GM12878 (cell line): Measurements from ENCODE around the gene RASGRP2. TPM values are rescaled to one million over a fixed set of nuclear protein-coding genes. Genes with fewer than 3 reads are reported as not detected.
A peak's percentile ranks its signal among the peaks of the same experiment; 100 is the strongest.

Experiments used
- ATAC-seq: fragments of 200-7000 bp; cut with Tn5 transposase; 3 replicates; pipeline ENCODE4 v1.9.1; 2020; ENCODE audit warnings: mild to moderate bottlenecking, moderate library complexity
- BruUV-seq: library from RNA; stranded (reverse); fragments of 400-500 nt; replicated peaks from 2 replicates; lab custom pipeline; 2021; lab: Mats Ljungman, UMichigan
- CTCF ChIA-PET: fragments of 300-600 bp; sonication (Branson Sonifier 250); formaldehyde crosslinking; extraction: SDS; loops from one replicate; lab custom pipeline; 2021; ENCODE audit warnings: inconsistent platforms; lab: Yijun Ruan, JAX
- POLR2A ChIA-PET: fragments of 350-600 bp; formaldehyde crosslinking; extraction: SDS; loops from one replicate; lab custom pipeline; 2021; ENCODE audit warnings: inconsistent platforms; lab: Charles Lee
- RAD21 ChIA-PET: fragments of 300-600 bp; sonication (Branson Sonifier 250); formaldehyde crosslinking; loops from one replicate; lab custom pipeline; 2023; ENCODE audit warnings: antibody characterized with exemption; ENCODE audit not compliant: unreplicated experiment; lab: Charles Lee
- SMC1A ChIA-PET: fragments of 300-600 bp; sonication (Branson Sonifier 250); formaldehyde crosslinking; loops from one replicate; lab custom pipeline; 2023; ENCODE audit not compliant: unreplicated experiment, uncharacterized antibody; lab: Charles Lee
- DNase-seq: peaks from one replicate; pipeline ENCODE4 v3.0.0-alpha.2; 2011; ENCODE audit warnings: low read depth, low spot score
- FAIRE-seq: peaks from 3 replicates; lab custom pipeline; 2011; peaks lifted over from hg19 to GRCh38; lab: Jason Lieb, UNC
- H2AFZ ChIP-seq: 2 replicates; pipeline ENCODE4 v1.6.0; 2011; ENCODE audit warnings: low read depth, low read length, control low read depth; ENCODE audit not compliant: control insufficient read depth
- H3K27ac ChIP-seq: 2 replicates; pipeline ENCODE4 v1.5.1; 2011; ENCODE audit warnings: control low read depth; ENCODE audit not compliant: control insufficient read depth, insufficient read depth
- H3K27me3 ChIP-seq, 2 experiments: replicated peaks in 1 of 2; 2 replicates each; pipeline versions ENCODE4 v1.6.0 to v1.6.1; 2011; ENCODE audit warnings: low read length in 1 of 2; ENCODE audit not compliant: control insufficient read depth in 2 of 2, insufficient read depth in 2 of 2
- H3K36me3 ChIP-seq, 2 experiments: 2 replicates each; pipeline ENCODE4 v1.5.1; 2011; ENCODE audit warnings: low read length in 1 of 2; ENCODE audit not compliant: control insufficient read depth in 2 of 2, insufficient read depth in 2 of 2
- H3K4me1 ChIP-seq: 2 replicates; pipeline ENCODE4 v1.6.1; 2011; ENCODE audit warnings: mild to moderate bottlenecking, low read length, moderate library complexity, mixed read lengths; ENCODE audit not compliant: control insufficient read depth, insufficient read depth
- H3K4me2 ChIP-seq: 2 replicates; pipeline ENCODE4 v1.6.0; 2011; ENCODE audit warnings: control low read depth; ENCODE audit not compliant: control insufficient read depth, insufficient read depth
- H3K4me3 ChIP-seq: fragments of 200-600 bp; sonication (generic); 2 replicates; pipeline ENCODE4 v1.5.1; 2016
- H3K79me2 ChIP-seq: 2 replicates; pipeline ENCODE4 v1.6.0; 2011; ENCODE audit warnings: low read length; ENCODE audit not compliant: control insufficient read depth, insufficient read depth
- H3K9ac ChIP-seq: 2 replicates; pipeline ENCODE4 v1.8.0; 2011; ENCODE audit warnings: low read length, control low read depth, mixed read lengths; ENCODE audit not compliant: control insufficient read depth, insufficient read depth
- H3K9me3 ChIP-seq: replicated peaks from 3 replicates; pipeline ENCODE4 v1.5.1; 2011; ENCODE audit warnings: mild to moderate bottlenecking, low read length; ENCODE audit not compliant: control insufficient read depth, insufficient read depth
- H4K20me1 ChIP-seq: 2 replicates; pipeline ENCODE4 v1.6.0; 2011; ENCODE audit not compliant: control insufficient read depth, insufficient read depth
- ATF7 ChIP-seq: fragments of 450-650 bp; IDR thresholded peaks from 2 replicates; pipeline ENCODE4 v1.6.1; 2016; ENCODE audit warnings: low read depth, mild to moderate bottlenecking
- BACH1 ChIP-seq: fragments of 450-650 bp; IDR thresholded peaks from 2 replicates; pipeline ENCODE4 v1.6.1; 2017; ENCODE audit warnings: mild to moderate bottlenecking, borderline replicate concordance
- GATAD2B ChIP-seq: fragments of 450-650 bp; conservative IDR thresholded peaks from 2 replicates; pipeline ENCODE4 v1.6.1; 2017; ENCODE audit warnings: low read depth, mild to moderate bottlenecking, moderate library complexity
- IKZF1 ChIP-seq: fragments of 450-650 bp; conservative IDR thresholded peaks from 2 replicates; pipeline ENCODE4 v1.6.1; 2017; ENCODE audit warnings: antibody characterized with exemption, mild to moderate bottlenecking
- POLR2A ChIP-seq: IDR thresholded peaks from 2 replicates; pipeline ENCODE4 v1.6.1; 2011; ENCODE audit warnings: low read depth, mild to moderate bottlenecking, low read length
- POLR2AphosphoS5 ChIP-seq: IDR thresholded peaks from 2 replicates; pipeline ENCODE4 v1.6.1; 2011; ENCODE audit warnings: mild to moderate bottlenecking, low read length, inconsistent platforms
- SMAD5 ChIP-seq: IDR thresholded peaks from 2 replicates; pipeline ENCODE4 v1.6.1; 2016; ENCODE audit warnings: antibody characterized with exemption, low read depth
- SRF ChIP-seq, 2 experiments: IDR thresholded peaks; 2 replicates each; pipeline ENCODE4 v1.6.1; 2011; ENCODE audit warnings: low read depth in 2 of 2, low read length in 2 of 2, mild to moderate bottlenecking in 1 of 2, moderate library complexity in 1 of 2
- WGBS: methylation state at CpG from one replicate; pipeline ENCODE4 v1.1.6; 2016; ENCODE audit warnings: low lambda C conversion rate; ENCODE audit not compliant: insufficient replicate concordance, insufficient coverage; ENCODE audit errors: missing lambda C conversion rate; 5-methylcytosine and 5-hydroxymethylcytosine counted together
- in situ Hi-C: fragments of 300-500 bp; cut with MboI; formaldehyde crosslinking; loops from 9 replicates; pipeline ENCODE4 v1.14.3; 2018; ENCODE audit warnings: mixed read lengths
- intact Hi-C: fragments of 100-400 bp; cut with micrococcal nuclease; formaldehyde crosslinking; loops from one replicate; pipeline ENCODE4 v1.14.2; 2022; ENCODE audit not compliant: unreplicated experiment
- polyA plus RNA-seq, 11 experiments: library from polyadenylated mRNA; depleted of rRNA in 4 of 11; unstranded in 6 of 11; stranded (reverse) in 5 of 11; fragments of >200 nt; fragmentation: Nextera tagmentation in 4 of 11; fragmentation: Illumina TruSeq in 1 of 11; extraction: Ambion mirVana in 4 of 11; extraction: Trizol in 1 of 11; gene quantifications; 1 replicate in 1 of 11; 2 replicates in 10 of 11; pipeline versions ENCODE4 v1.2.1 to v1.2.3, GENCODE V29; 2011 to 2016; ENCODE audit warnings: inconsistent platforms in 2 of 11, missing spikeins in 2 of 11, low read depth in 1 of 11
- total RNA-seq, 4 experiments: library from RNA; depleted of rRNA in 3 of 4; stranded (reverse); fragments of >200 nt in 3 of 4; fragmentation: Illumina TruSeq in 1 of 4; extraction: Trizol in 1 of 4; gene quantifications; 2 replicates each; pipeline versions ENCODE4 v1.2.1 to v1.2.3, GENCODE V29; 2013 to 2021
- TF ChIP-seq, protein P1 (sequence below): fragments of 450-650 bp; IDR thresholded peaks from 2 replicates; pipeline ENCODE4 v1.6.1; 2017; ENCODE audit warnings: mild to moderate bottlenecking
- TF ChIP-seq, protein P2 (sequence below), 3 experiments: IDR thresholded peaks in 2 of 3; conservative IDR thresholded peaks in 1 of 3; 2 replicates each; pipeline ENCODE4 v1.5.1; 2011; ENCODE audit warnings: low read depth in 3 of 3, low read length in 3 of 3, mild to moderate bottlenecking in 3 of 3, control low read depth in 2 of 3, moderate library complexity in 2 of 3, inconsistent platforms in 1 of 3, mixed read lengths in 1 of 3; ENCODE audit not compliant: control insufficient read depth in 2 of 3, insufficient read depth in 1 of 3; ENCODE audit errors: extremely low read depth in 1 of 3

Gene RASGRP2
- total and polyA plus RNA-seq, 10 of the 15 experiments (the other 5 are each of a cell fraction or from before 2014, with no cell fraction given), result 0.26 to 9.0 (median 5.4) TPM

DNA sequence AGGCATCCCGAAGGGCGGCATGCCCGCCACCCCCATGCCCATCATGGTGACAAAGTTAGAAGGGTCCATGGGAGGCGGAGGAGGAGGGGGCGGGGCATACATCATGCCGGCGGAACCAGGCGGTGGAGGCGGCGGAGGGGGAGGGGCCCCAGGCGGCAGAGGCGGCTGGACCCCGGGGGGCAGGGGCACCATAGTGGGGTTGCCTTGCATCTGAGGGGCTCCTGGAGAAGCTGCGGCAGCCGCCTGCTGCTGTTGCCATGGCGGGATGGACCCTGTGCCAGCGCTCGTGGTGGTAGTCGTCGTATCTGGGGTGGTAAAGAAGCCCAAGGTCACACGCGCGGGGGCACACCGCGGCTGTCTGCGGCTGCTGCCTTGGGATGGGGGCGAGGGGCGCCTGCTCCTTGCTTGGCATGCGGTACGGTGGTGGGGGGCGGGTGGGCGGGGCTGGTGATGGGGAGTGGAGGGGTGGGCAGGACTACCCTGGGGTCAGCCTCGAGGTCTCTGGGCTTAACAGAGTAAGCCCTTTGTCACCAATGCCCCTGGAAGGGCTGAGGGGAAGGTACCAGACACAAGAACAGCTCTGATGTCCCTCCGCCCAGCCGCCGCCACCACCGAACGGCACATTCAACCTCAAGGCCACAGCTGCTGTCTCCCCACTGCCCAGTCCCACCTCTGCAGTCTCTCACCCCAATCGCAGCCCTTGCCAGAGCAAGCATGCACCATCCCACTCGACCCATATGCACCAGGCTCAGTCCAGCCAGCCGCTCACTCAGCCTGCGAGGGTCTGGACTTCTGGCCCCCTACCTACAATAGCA is 22.1 kb upstream of the RASGRP2 start:
- Histone ChIP-seq H3K9me3 (no peaks in the 10 kb centered on the region), H3K4me2 (no peak overlapping the region), H3K27ac (no peak overlapping the region), H3K4me3 (no peak overlapping the region), H2AFZ (no peak overlapping the region), H3K9ac (no peak overlapping the region), H3K79me2 (peaks cover 14% of the 10 kb centered on the region), H3K27me3 (no peaks in the 10 kb centered on the region), H4K20me1 (peaks cover 23% of the 10 kb centered on the region), H3K36me3 (peaks cover 52 to 54% of the 10 kb centered on the region in 2 experiments), H3K4me1 (peaks cover 17% of the 10 kb centered on the region)
- 97% methylated on average over 21 of the region's 42 CpGs for WGBS
- no peak for ATAC-seq
- ChIA-PET CTCF (interaction anchor here (1.6 kb wide), 1 partner anchor 27 kb away, joined by 3 read pairs; no protein-coding TSS in a partner anchor), SMC1A (no interaction called here), RAD21 (no interaction called here), POLR2A (interaction anchor here (0.6 kb wide), 1 partner anchor 32 kb away, joined by 6 read pairs; no protein-coding TSS in a partner anchor)
- intact Hi-C loops, result loop anchor here (2.0 kb wide), 1 partner anchor 23 kb away; no protein-coding TSS in a partner anchor
- BruUV-seq, result no TSS peak
- FAIRE-seq, result no peak
- DNase-seq, result no peak
- no peak for TF ChIP-seq ATF7
- no peak for TF ChIP-seq IKZF1
- TF ChIP-seq BACH1, result peak; percentile 60; the same call in 1 of the 2 replicates
- no peak for TF ChIP-seq SMAD5
- TF ChIP-seq POLR2A, result peak; percentile 48; the same call in 1 of the 2 replicates
- in situ Hi-C loops, result no loop called here

DNA sequence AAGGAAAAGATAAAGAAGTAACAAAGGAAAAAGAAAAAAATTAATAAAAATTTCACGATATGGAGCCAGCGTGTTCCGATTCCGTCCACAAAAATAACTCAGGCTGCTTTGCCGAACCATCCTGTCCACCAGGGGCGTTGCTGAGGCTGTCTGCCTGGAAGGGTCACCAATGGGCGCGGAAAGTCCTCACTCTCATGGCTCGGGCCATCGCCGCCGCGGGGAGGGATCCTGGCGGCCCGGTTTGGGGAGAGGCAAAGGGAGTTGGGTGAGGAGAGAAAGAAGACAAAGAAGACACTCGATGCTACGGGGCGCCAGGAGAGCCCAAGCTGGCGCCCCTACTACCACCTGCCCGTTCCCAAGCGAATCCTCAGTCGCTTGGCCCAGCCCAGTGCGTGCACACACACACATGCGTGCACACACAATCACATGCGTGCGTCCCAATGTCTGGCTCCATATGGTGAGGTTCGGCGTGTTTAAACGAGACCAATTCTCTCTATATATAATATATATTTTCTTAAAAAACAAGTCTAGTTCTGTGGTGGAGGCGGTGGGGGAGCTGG is 21.4 kb upstream of the RASGRP2 start:
- peaks cover 19% of the 10 kb centered on the region for H4K20me1 ChIP-seq
- no peak for DNase-seq
- ChIA-PET POLR2A (interaction anchor here (0.6 kb wide), 1 partner anchor 33 kb away, joined by 6 read pairs; no protein-coding TSS in a partner anchor), RAD21 (no interaction called here), CTCF (interaction anchor here (1.0 to 2.5 kb wide), 4 partner anchors 10 to 77 kb away, joined by 3 to 16 read pairs (median 6); partner anchors contain the start of gene RASGRP2), SMC1A (no interaction called here)
- H3K36me3 ChIP-seq, result peaks cover 47% of the 10 kb centered on the region in 2 experiments
- no peak overlapping the region for H3K4me3 ChIP-seq
- 97% methylated on average over 30 of the region's 30 CpGs for WGBS
- H2AFZ ChIP-seq, result no peak overlapping the region
- FAIRE-seq, result no peak
- no TSS peak for BruUV-seq
- intact Hi-C loops (no loop called here), in situ Hi-C loops (no loop called here)
- peaks cover 17% of the 10 kb centered on the region for H3K4me1 ChIP-seq
- ATAC-seq, result no peak
- no peak overlapping the region for H3K27ac ChIP-seq
- H3K9me3 ChIP-seq, result no peaks in the 10 kb centered on the region
- H3K9ac ChIP-seq, result no peak overlapping the region
- no peak overlapping the region for H3K4me2 ChIP-seq
- H3K79me2 ChIP-seq, result peaks cover 11% of the 10 kb centered on the region
- H3K27me3 ChIP-seq, result no peaks in the 10 kb centered on the region
- TF ChIP-seq SRF (IDR thresholded peaks at IDR 0.05; ENCODE audit: low read depth in 2 of 2, low read length in 2 of 2), result 0 out of 4 replicates have a peak, but pooled peaks of 1 of the 2 experiments have one; percentile 10
- TF ChIP-seq, protein P1, sequence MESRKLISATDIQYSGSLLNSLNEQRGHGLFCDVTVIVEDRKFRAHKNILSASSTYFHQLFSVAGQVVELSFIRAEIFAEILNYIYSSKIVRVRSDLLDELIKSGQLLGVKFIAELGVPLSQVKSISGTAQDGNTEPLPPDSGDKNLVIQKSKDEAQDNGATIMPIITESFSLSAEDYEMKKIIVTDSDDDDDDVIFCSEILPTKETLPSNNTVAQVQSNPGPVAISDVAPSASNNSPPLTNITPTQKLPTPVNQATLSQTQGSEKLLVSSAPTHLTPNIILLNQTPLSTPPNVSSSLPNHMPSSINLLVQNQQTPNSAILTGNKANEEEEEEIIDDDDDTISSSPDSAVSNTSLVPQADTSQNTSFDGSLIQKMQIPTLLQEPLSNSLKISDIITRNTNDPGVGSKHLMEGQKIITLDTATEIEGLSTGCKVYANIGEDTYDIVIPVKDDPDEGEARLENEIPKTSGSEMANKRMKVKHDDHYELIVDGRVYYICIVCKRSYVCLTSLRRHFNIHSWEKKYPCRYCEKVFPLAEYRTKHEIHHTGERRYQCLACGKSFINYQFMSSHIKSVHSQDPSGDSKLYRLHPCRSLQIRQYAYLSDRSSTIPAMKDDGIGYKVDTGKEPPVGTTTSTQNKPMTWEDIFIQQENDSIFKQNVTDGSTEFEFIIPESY, result peak; percentile 41; the same call in 1 of the 2 replicates
- peak; percentile 74 for TF ChIP-seq POLR2AphosphoS5
- no peak for TF ChIP-seq GATAD2B
- TF ChIP-seq POLR2A, result peak; percentile 64; the same call in 1 of the 2 replicates
- TF ChIP-seq, protein P2, sequence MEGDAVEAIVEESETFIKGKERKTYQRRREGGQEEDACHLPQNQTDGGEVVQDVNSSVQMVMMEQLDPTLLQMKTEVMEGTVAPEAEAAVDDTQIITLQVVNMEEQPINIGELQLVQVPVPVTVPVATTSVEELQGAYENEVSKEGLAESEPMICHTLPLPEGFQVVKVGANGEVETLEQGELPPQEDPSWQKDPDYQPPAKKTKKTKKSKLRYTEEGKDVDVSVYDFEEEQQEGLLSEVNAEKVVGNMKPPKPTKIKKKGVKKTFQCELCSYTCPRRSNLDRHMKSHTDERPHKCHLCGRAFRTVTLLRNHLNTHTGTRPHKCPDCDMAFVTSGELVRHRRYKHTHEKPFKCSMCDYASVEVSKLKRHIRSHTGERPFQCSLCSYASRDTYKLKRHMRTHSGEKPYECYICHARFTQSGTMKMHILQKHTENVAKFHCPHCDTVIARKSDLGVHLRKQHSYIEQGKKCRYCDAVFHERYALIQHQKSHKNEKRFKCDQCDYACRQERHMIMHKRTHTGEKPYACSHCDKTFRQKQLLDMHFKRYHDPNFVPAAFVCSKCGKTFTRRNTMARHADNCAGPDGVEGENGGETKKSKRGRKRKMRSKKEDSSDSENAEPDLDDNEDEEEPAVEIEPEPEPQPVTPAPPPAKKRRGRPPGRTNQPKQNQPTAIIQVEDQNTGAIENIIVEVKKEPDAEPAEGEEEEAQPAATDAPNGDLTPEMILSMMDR (IDR thresholded peaks at IDR 0.05 in 2 of 3, conservative IDR thresholded peaks at IDR 0.05 in 1 of 3; ENCODE audit: control insufficient read depth in 2 of 3, extremely low read depth in 1 of 3, insufficient read depth in 1 of 3, low read depth in 3 of 3, low read length in 3 of 3), result peak in 2 of 3 experiments; percentile 8 to 18; a peak in 1 of 6 replicates
